Measurements from ENCODE around the gene LHFPL6. TPM values are rescaled to one million over a fixed set of nuclear protein-coding genes. Genes with fewer than 3 reads are reported as not detected.

LHFPL6 gene
- total RNA-seq, 3 donors from 2014 or later, result 54.2 to 99.6 (median 91.7) TPM

GRCh38 chr13:39522329-39522728, 80.7 kb downstream of the LHFPL6 start:
- no peaks in the 10 kb centered on the region for H3K36me3 ChIP-seq
- no peak overlapping the region for H3K4me3 ChIP-seq
- DNase-seq (ENCODE audit: low spot score in 2 of 2), result no peak
- intact Hi-C loops (cut with DNase I; ENCODE audit: low total_unique reads), result no loop called here
- no peaks in the 10 kb centered on the region for H3K9me3 ChIP-seq
- H3K4me1 ChIP-seq, result no peaks in the 10 kb centered on the region
- TF ChIP-seq POLR2AphosphoS5 (IDR thresholded peaks at IDR 0.05) (no peak), CTCF (IDR thresholded peaks at IDR 0.05) (no peak), POLR2A (IDR thresholded peaks at IDR 0.05) (no peak)
- no peak overlapping the region for H3K27ac ChIP-seq
- H3K27me3 ChIP-seq, result no peaks in the 10 kb centered on the region

GRCh38 chr13:39521701-39522100, 81.3 kb downstream of the LHFPL6 start:
- no peaks in the 10 kb centered on the region for H3K9me3 ChIP-seq
- H3K27me3 ChIP-seq, result no peaks in the 10 kb centered on the region
- no peaks in the 10 kb centered on the region for H3K4me1 ChIP-seq
- H3K4me3 ChIP-seq, result no peak overlapping the region
- DNase-seq (ENCODE audit: low spot score in 2 of 2), result no peak
- no peaks in the 10 kb centered on the region for H3K36me3 ChIP-seq
- intact Hi-C loops (cut with DNase I; ENCODE audit: low total_unique reads), result no loop called here
- no peak overlapping the region for H3K27ac ChIP-seq
- TF ChIP-seq CTCF (IDR thresholded peaks at IDR 0.05) (no peak), POLR2AphosphoS5 (IDR thresholded peaks at IDR 0.05) (no peak), POLR2A (IDR thresholded peaks at IDR 0.05) (no peak)

GRCh38 chr13:39516096-39516495, 86.9 kb downstream of the LHFPL6 start:
- no peaks in the 10 kb centered on the region for H3K4me1 ChIP-seq
- H3K27ac ChIP-seq, result peak overlapping the region in 1 of 2 donors; percentile 23
- H3K4me3 ChIP-seq, result no peak overlapping the region
- DNase-seq (ENCODE audit: low spot score in 2 of 2), result peak in 1 of 2 donors; percentile 29
- H3K36me3 ChIP-seq, result no peaks in the 10 kb centered on the region
- no peaks in the 10 kb centered on the region for H3K27me3 ChIP-seq
- H3K9me3 ChIP-seq, result no peaks in the 10 kb centered on the region
- no peak for TF ChIP-seq POLR2AphosphoS5 (IDR thresholded peaks at IDR 0.05)
- intact Hi-C loops (cut with DNase I; ENCODE audit: low total_unique reads), result no loop called here

GRCh38 chr13:39515224-39515714, 87.7 kb downstream of the LHFPL6 start:
- Histone ChIP-seq H3K27ac (peak overlapping the region in 1 of 2 donors; percentile 5), H3K36me3 (no peaks in the 10 kb centered on the region), H3K4me1 (peaks cover 0 to 4% of the 10 kb centered on the region in 2 donors), H3K9me3 (no peaks in the 10 kb centered on the region), H3K27me3 (no peaks in the 10 kb centered on the region), H3K4me3 (no peak overlapping the region)
- DNase-seq (ENCODE audit: low spot score in 2 of 2), result no peak
- no peak for TF ChIP-seq CTCF (IDR thresholded peaks at IDR 0.05)
- TF ChIP-seq POLR2AphosphoS5 (IDR thresholded peaks at IDR 0.05), result no peak
- no peak for TF ChIP-seq POLR2A (IDR thresholded peaks at IDR 0.05)
- intact Hi-C loops (cut with DNase I; ENCODE audit: low total_unique reads), result no loop called here

- H3K36me3 ChIP-seq, result no peaks in the 10 kb centered on the region
- no peaks in the 10 kb centered on the region for H3K9me3 ChIP-seq
- TF ChIP-seq POLR2A (IDR thresholded peaks at IDR 0.05) (no peak), CTCF (IDR thresholded peaks at IDR 0.05) (no peak), POLR2AphosphoS5 (IDR thresholded peaks at IDR 0.05) (peak in 1 of 3 donors; percentile 25)
- no peak overlapping the region for H3K4me3 ChIP-seq
- H3K4me1 ChIP-seq, result peaks cover 0 to 11% of the 10 kb centered on the region in 2 donors
- H3K27ac ChIP-seq, result peak overlapping the region; percentile 35
- no peaks in the 10 kb centered on the region for H3K27me3 ChIP-seq
- intact Hi-C loops (cut with DNase I; ENCODE audit: low total_unique reads), result no loop called here
- peak in 1 of 2 donors; percentile 88 for DNase-seq (ENCODE audit: low spot score in 2 of 2)
Observed at GRCh38 chr13:39512687-39513086, 90.3 kb downstream of the LHFPL6 start.

GRCh38 chr13:39510316-39510695, 92.7 kb downstream of the LHFPL6 start:
- Histone ChIP-seq H3K4me1 (peaks cover 0 to 11% of the 10 kb centered on the region in 2 donors), H3K4me3 (no peak overlapping the region), H3K27ac (no peak overlapping the region), H3K27me3 (no peaks in the 10 kb centered on the region), H3K9me3 (no peaks in the 10 kb centered on the region), H3K36me3 (no peaks in the 10 kb centered on the region)
- no peak for DNase-seq (ENCODE audit: low spot score in 2 of 2)
- intact Hi-C loops (cut with DNase I; ENCODE audit: low total_unique reads), result no loop called here
- no peak for TF ChIP-seq CTCF (IDR thresholded peaks at IDR 0.05)
